Embryonic facial prominence (tissue), 1 donor: ENCODE results near the gene GOLPH3.
A peak's percentile ranks its signal among the peaks of the same experiment; 100 is the strongest.
"Not testable (repeated sequence)": the region's sequence is repeated elsewhere in the genome, so short reads cannot be mapped to it uniquely, and the experiment has no call there.

Experiments
- DNase-seq: peaks from one replicate; pipeline ENCODE4 v3.0.0-alpha.2; 2016; ENCODE audit errors: extremely low spot score

Gene GOLPH3

DNA sequence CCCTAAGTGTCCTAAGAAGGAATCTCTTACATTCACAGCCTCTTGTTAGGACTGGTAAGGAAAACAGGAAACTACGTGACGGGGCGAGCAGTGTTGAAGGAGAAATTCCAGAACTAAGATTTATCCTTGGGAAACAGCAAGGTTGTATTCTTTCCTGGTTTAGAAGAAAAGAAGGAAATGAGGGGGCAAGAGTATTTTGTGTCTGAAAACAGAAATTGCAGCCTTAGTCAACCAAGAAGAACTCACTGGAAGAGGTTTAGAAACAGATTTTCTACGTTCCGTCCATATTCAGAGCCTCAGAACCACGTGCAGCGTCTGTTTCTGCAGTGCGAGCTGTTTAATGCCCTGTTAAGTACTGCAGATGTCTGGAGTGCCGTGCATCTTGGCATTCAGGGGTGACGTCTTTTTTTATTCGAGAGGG is 75.2 kb downstream of the GOLPH3 start:
- DNase-seq, result no peak

GRCh38 chr5:32098291-32098690 is 75.8 kb downstream of the GOLPH3 start:
- DNase-seq, result no peak

GRCh38 chr5:32096891-32097595 is 77.1 kb downstream of the GOLPH3 start:
- DNase-seq, result no peak

DNA sequence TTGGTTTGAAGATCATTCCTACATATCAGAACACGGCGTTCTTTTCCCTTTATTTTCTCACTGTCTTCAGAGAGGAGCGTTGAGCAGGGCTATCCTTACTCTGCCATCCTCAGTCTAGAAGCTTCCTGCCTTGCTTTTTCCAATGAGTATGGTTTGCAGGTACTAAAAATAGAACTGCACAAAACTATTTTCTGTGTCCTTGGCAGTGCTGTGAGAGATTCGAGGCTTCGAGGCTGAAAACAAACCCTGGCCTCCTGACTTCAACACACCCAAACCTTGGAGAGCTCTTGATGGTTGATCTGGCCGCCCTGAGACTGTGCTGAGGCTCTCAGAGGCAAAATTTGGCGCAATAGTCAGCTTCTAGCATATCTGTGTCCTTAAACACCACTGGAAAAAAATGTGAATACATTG is 78.9 kb downstream of the GOLPH3 start:
- no peak for DNase-seq

GRCh38 chr5:32094691-32095090 is 79.4 kb downstream of the GOLPH3 start:
- no peak for DNase-seq

DNA sequence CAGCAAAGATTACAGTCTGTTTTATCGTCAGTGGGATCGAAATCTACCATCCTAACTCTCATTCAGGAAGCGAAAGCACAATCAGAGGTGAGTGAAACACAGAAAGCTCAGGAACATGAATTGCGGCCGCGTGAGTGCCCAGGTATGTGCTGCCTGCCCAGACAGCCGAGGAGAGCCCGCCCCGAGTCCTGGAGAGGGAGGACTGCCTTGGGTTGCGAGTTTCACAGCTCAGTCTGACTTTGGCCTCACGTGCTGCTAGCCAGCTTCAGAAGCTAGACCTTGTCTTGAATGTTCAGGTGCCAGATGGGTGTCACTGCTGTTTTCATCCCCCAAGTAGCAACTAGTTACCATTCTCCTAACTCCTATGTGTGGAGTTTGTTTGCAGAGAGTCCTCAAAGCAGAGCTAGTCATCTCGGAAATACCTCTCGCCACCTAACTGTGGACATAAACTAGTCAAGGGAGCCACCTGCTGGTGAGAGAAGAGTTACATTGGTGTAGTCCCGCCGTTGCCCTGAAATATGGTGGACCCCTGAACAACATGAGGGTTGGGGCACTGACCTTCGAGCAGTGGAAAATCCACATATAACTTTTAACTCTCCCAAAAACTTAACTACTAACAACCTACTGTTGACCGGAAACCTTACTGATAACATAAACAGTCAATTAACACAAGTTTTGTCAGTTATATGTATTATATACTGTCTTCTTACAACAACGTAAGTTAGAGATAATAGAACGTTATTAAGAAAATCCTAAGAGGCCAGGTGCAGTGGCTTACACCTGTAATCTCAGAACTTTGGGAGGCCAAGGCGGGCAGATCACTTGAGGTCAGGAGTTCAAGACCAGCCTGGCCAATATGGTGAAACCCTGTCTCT is 80.9 kb downstream of the GOLPH3 start:
- DNase-seq, result peak; percentile 59

DNA sequence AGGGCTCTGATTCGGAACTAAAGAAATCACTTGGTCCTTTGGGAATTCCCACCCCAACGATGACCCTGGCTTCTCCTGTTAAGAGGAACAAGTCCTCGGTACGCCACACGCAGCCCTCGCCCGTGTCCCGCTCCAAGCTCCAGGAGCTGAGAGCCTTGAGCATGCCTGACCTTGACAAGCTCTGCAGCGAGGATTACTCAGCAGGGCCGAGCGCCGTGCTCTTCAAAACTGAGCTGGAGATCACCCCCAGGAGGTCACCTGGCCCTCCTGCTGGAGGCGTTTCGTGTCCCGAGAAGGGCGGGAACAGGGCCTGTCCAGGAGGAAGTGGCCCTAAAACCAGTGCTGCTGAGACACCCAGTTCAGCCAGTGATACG is 83.4 kb downstream of the GOLPH3 start:
- no peak for DNase-seq

GRCh38 chr5:32090026-32090754 is 83.9 kb downstream of the GOLPH3 start:
- no peak for DNase-seq

GRCh38 chr5:32089146-32090000 is 84.7 kb downstream of the GOLPH3 start:
- no peak for DNase-seq

GRCh38 chr5:32088214-32088613 is 85.9 kb downstream of the GOLPH3 start:
- no peak for DNase-seq

GRCh38 chr5:32087086-32088082 is 86.7 kb downstream of the GOLPH3 start:
- DNase-seq, result no peak

- DNase-seq, result no peak
Measured at GRCh38 chr5:32083981-32084430, 90.1 kb downstream of the GOLPH3 start.

- no peak for DNase-seq
Measured at GRCh38 chr5:32082701-32083100, 91.4 kb downstream of the GOLPH3 start.

GRCh38 chr5:32080565-32080964 is 93.6 kb downstream of the GOLPH3 start:
- DNase-seq, result not testable (repeated sequence)

- not testable (repeated sequence) for DNase-seq
Measured at GRCh38 chr5:32078855-32079254, 95.3 kb downstream of the GOLPH3 start.

DNA sequence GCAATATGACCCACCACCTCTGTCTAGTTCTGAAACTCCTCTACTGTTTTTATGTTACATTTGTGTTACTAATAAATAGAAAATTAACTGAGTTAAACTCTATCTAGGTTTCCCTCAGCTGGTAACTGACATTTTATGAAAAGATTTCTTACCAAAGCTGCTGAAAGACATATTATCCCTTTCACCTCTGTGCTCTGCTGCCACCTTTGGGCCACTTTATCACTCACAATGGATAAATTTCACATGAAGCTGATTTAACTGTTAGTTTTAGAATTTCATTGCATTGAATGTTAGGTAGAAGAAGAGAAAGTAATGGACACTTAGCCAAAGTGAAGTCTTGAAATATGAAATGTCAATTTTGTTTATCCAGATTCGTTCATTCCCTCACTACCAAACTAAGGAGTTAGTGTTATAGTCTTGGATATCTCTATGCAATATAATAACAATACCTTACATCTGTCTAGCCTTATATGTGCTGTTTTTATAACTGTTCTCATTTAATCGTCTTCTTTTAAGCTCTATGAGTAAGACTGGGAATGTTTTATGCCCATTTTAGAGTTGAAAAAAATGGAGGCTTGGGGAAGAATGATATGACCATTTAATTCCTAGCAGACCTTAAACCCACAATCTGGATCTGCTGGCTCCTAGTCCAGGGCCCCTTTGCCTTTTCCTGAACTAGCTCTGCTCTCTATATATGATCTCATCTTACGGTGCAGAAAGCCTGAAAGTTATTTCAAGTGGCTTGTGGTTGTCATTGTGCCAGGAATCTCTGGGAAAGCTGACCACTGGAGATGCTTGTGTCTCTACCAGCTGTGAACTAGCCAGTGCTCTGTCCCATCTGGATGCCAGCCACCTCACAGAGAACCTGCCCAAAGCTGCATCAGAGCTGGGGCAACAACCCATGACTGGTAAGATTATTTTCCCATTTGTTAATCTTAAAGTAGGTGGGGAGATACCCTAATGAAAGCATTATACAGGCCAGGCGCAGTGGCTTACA is 97.1 kb downstream of the GOLPH3 start:
- DNase-seq, result peak; percentile 22
